Stromal cell of bone marrow (primary cell): ENCODE results near the gene SHANK2.

Source experiments
- DNase-seq: peaks from one replicate; pipeline ENCODE4 v3.0.0-alpha.2; 2012; ENCODE audit warnings: low read depth

SHANK2 gene

GRCh38 chr11:71202598-71202944 is 49.8 kb downstream of the SHANK2 start:
- DNase-seq = no peak
